H9 (cell line): ENCODE results near the gene NSUN7. TPM values are rescaled to one million over a fixed set of nuclear protein-coding genes. Genes with fewer than 3 reads are reported as not detected.
A peak's percentile ranks its signal among the peaks of the same experiment; 100 is the strongest.

Experiments
- DNase-seq: peaks from one replicate; pipeline ENCODE4 v3.0.0-alpha.2; 2017
- H2AFZ ChIP-seq: one replicate; pipeline ENCODE4 v1.6.1; 2013; ENCODE audit warnings: mild to moderate bottlenecking, low read length, control low read depth, moderate library complexity
- H2AK5ac ChIP-seq: 2 replicates; pipeline ENCODE4 v1.6.1; 2013; ENCODE audit warnings: low read length, control low read depth, mixed read lengths; ENCODE audit not compliant: insufficient read length
- H2BK120ac ChIP-seq: one replicate; pipeline ENCODE4 v1.6.1; 2013; ENCODE audit warnings: low read depth, mild to moderate bottlenecking, low read length, control low read depth, inconsistent platforms; ENCODE audit not compliant: poor library complexity, severe bottlenecking
- H2BK12ac ChIP-seq: 2 replicates; pipeline ENCODE4 v1.6.1; 2013; ENCODE audit warnings: low read length, control low read depth, mixed read lengths, low read depth; ENCODE audit not compliant: insufficient read length
- H2BK15ac ChIP-seq: 2 replicates; pipeline ENCODE4 v1.6.1; 2013; ENCODE audit warnings: low read depth, low read length, control low read depth
- H2BK20ac ChIP-seq: one replicate; pipeline ENCODE4 v1.6.1; 2013; ENCODE audit warnings: low read depth, mild to moderate bottlenecking, low read length, control low read depth, inconsistent platforms; ENCODE audit not compliant: poor library complexity, severe bottlenecking
- H2BK5ac ChIP-seq: 2 replicates; pipeline ENCODE4 v1.6.1; 2013; ENCODE audit warnings: low read length, control low read depth, mixed read lengths; ENCODE audit not compliant: insufficient read length
- H3K14ac ChIP-seq: 2 replicates; pipeline ENCODE4 v1.6.1; 2013; ENCODE audit warnings: low read length, control low read depth; ENCODE audit not compliant: insufficient read depth
- H3K18ac ChIP-seq: 2 replicates; pipeline ENCODE4 v1.6.1; 2013; ENCODE audit warnings: low read depth, mild to moderate bottlenecking, mixed read lengths, low read length, control low read depth; ENCODE audit not compliant: insufficient read length
- H3K23ac ChIP-seq: 2 replicates; pipeline ENCODE4 v1.6.1; 2013; ENCODE audit warnings: low read length, control low read depth, mixed read lengths, low read depth; ENCODE audit not compliant: insufficient read length
- H3K23me2 ChIP-seq: 2 replicates; pipeline ENCODE4 v1.6.1; 2013; ENCODE audit warnings: low read depth, mild to moderate bottlenecking, mixed read lengths, low read length, control low read depth; ENCODE audit not compliant: insufficient read length, poor library complexity, severe bottlenecking
- H3K27ac ChIP-seq: 2 replicates; pipeline ENCODE4 v1.5.1; 2013; ENCODE audit warnings: low read length, control low read depth, mixed read lengths, low read depth; ENCODE audit not compliant: insufficient read length
- H3K27me3 ChIP-seq: 2 replicates; pipeline ENCODE4 v1.6.1; 2013; ENCODE audit warnings: low read length, control low read depth, inconsistent platforms; ENCODE audit not compliant: insufficient read depth
- H3K4ac ChIP-seq: 2 replicates; pipeline ENCODE4 v1.6.1; 2013; ENCODE audit warnings: low read depth, mild to moderate bottlenecking, control low read depth, inconsistent platforms, low read length, moderate library complexity
- H3K4me1 ChIP-seq: 2 replicates; pipeline ENCODE4 v1.6.1; 2013; ENCODE audit warnings: low read length, control low read depth, inconsistent platforms; ENCODE audit not compliant: insufficient read depth
- H3K4me2 ChIP-seq: 2 replicates; pipeline ENCODE4 v1.6.1; 2013; ENCODE audit warnings: low read length, control low read depth, mixed read lengths; ENCODE audit not compliant: insufficient read length, insufficient read depth
- H3K56ac ChIP-seq: 2 replicates; pipeline ENCODE4 v1.6.1; 2013; ENCODE audit warnings: low read depth, mild to moderate bottlenecking, mixed read lengths, low read length, control low read depth; ENCODE audit not compliant: insufficient read length
- H3K79me1 ChIP-seq: 2 replicates; pipeline ENCODE4 v1.6.1; 2013; ENCODE audit warnings: low read depth, mild to moderate bottlenecking, moderate library complexity, low read length, control low read depth, inconsistent platforms; ENCODE audit not compliant: insufficient read depth, poor library complexity, severe bottlenecking
- H3K79me2 ChIP-seq: 2 replicates; pipeline ENCODE4 v1.6.1; 2013; ENCODE audit warnings: low read length, control low read depth, inconsistent platforms; ENCODE audit not compliant: insufficient read depth
- H3K9ac ChIP-seq: 2 replicates; pipeline ENCODE4 v1.6.1; 2013; ENCODE audit warnings: low read length, control low read depth, mixed read lengths; ENCODE audit not compliant: insufficient read length; ENCODE audit errors: extremely low read depth
- H3K9me3 ChIP-seq: one replicate; pipeline ENCODE4 v1.6.1; 2013; ENCODE audit warnings: low read depth, low read length, inconsistent platforms; ENCODE audit not compliant: control insufficient read depth
- H3T11ph ChIP-seq: one replicate; pipeline ENCODE4 v1.6.1; 2013; ENCODE audit warnings: mild to moderate bottlenecking, low read length, control low read depth, inconsistent platforms
- H4K20me1 ChIP-seq: one replicate; pipeline ENCODE4 v1.6.1; 2013; ENCODE audit not compliant: control insufficient read depth, insufficient read length, insufficient read depth
- H4K5ac ChIP-seq: 2 replicates; pipeline ENCODE4 v1.6.1; 2013; ENCODE audit warnings: low read depth, mild to moderate bottlenecking, mixed read lengths, low read length, control low read depth; ENCODE audit not compliant: insufficient read length
- H4K8ac ChIP-seq: replicated peaks from 2 replicates; pipeline ENCODE4 v1.6.1; 2013; ENCODE audit warnings: low read length, control low read depth, mixed read lengths, low read depth; ENCODE audit not compliant: insufficient read length
- H4K91ac ChIP-seq: 2 replicates; pipeline ENCODE4 v1.6.1; 2013; ENCODE audit warnings: low read depth, mild to moderate bottlenecking, moderate library complexity, mixed read lengths, low read length, control low read depth; ENCODE audit not compliant: insufficient read length
- H3K27ac Mint-ChIP-seq, 3 experiments: 2 replicates in 2 of 3; 3 replicates in 1 of 3; pipeline ENCODE4 v1.8.0; 2020 to 2021; ENCODE audit warnings: mixed read lengths in 3 of 3, mild to moderate bottlenecking in 1 of 3, moderate library complexity in 1 of 3
- H3K27me3 Mint-ChIP-seq: 2 replicates; pipeline ENCODE4 v1.8.0; 2021; ENCODE audit warnings: low read depth, mild to moderate bottlenecking, moderate library complexity, mixed read lengths
- H3K36me3 Mint-ChIP-seq, 3 experiments: 2 replicates in 2 of 3; 3 replicates in 1 of 3; pipeline ENCODE4 v1.8.0; 2020 to 2021; ENCODE audit warnings: low read depth in 3 of 3, mixed read lengths in 3 of 3; ENCODE audit not compliant: insufficient read depth in 1 of 3
- H3K4me1 Mint-ChIP-seq, 2 experiments: 2 replicates each; pipeline ENCODE4 v1.8.0; 2020; ENCODE audit warnings: mixed read lengths in 2 of 2
- H3K4me3 Mint-ChIP-seq, 2 experiments: 2 replicates in 1 of 2; 3 replicates in 1 of 2; pipeline ENCODE4 v1.8.0; 2020 to 2021; ENCODE audit warnings: mild to moderate bottlenecking in 2 of 2, mixed read lengths in 2 of 2, moderate library complexity in 1 of 2
- H3K9me3 Mint-ChIP-seq, 2 experiments: 2 replicates in 1 of 2; 3 replicates in 1 of 2; pipeline ENCODE4 v1.8.0; 2020; ENCODE audit warnings: mild to moderate bottlenecking in 2 of 2, mixed read lengths in 2 of 2, moderate library complexity in 1 of 2
- WGBS: extraction: QIAGEN DNeasy Blood & Tissue Kit; methylation state at CpG from one replicate; pipeline ENCODE4 v1.1.7; 2013; ENCODE audit warnings: missing lambda C conversion rate, low lambda C conversion rate, mixed read lengths; ENCODE audit not compliant: insufficient read length; ENCODE audit errors: extremely low coverage; 5-methylcytosine and 5-hydroxymethylcytosine counted together
- total RNA-seq: library from RNA; stranded (reverse); gene quantifications from 2 replicates; pipeline ENCODE4 v1.2.1, GENCODE V29; 2021
- TF ChIP-seq, protein P1 (sequence below): fragments of 200-600 bp; sonication (generic); conservative IDR thresholded peaks from 3 replicates; pipeline ENCODE4 v1.8.0; 2021; ENCODE audit warnings: antibody characterized with exemption, mild to moderate bottlenecking

NSUN7 gene
- total RNA-seq, 1 experiment from 2014 or later, result 15.9 TPM

DNA sequence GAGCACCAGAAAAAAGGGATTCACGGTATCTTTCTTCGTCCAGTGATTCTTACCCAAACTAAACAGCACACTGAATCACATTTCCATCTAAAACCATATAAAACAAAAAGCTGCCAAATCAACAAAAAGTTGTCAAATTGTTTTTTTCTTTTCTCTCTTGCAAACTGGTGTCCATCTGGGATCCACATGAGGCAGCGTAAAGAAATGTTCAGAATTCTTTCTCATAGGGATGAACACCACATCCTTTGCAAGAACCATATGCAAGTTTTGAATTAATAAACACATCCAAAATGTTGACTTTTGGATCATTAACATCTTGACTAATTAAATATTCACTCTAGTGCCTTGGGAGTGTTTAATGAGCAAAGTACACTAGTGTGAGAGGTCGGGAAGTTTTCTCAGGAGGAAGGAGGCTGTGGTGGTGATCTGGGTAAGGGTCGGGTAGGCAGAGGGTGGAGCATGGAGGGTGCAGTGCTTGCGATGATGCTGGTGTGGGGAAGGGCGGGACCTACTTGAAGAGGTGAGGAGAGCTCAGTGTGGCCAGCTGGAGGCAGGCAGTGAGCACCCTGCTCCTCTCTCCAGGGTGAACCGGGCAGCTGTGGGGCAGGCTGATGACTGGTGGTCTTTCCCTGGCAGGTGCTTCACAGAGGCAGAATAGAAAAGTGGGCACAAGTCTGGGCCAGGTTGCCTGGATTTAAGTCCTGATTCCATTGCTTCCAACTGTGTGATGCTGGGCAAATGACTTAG, 72.8 kb downstream of the NSUN7 start:
- no peak overlapping the region for H3K9ac ChIP-seq
- H3K9me3 Mint-ChIP-seq, result no peaks in the 10 kb centered on the region
- no peak overlapping the region for H2BK120ac ChIP-seq
- no peak overlapping the region for H4K8ac ChIP-seq
- no peak overlapping the region for H4K91ac ChIP-seq
- no peak overlapping the region for H3K18ac ChIP-seq
- H3K79me1 ChIP-seq, result no peaks in the 10 kb centered on the region
- H3K27ac Mint-ChIP-seq, result peak overlapping the region in 1 of 3 experiments; percentile 20; a peak in 1 of 7 replicates
- no peak overlapping the region for H2BK12ac ChIP-seq
- no peaks in the 10 kb centered on the region for H3K9me3 ChIP-seq
- TF ChIP-seq, protein P1, sequence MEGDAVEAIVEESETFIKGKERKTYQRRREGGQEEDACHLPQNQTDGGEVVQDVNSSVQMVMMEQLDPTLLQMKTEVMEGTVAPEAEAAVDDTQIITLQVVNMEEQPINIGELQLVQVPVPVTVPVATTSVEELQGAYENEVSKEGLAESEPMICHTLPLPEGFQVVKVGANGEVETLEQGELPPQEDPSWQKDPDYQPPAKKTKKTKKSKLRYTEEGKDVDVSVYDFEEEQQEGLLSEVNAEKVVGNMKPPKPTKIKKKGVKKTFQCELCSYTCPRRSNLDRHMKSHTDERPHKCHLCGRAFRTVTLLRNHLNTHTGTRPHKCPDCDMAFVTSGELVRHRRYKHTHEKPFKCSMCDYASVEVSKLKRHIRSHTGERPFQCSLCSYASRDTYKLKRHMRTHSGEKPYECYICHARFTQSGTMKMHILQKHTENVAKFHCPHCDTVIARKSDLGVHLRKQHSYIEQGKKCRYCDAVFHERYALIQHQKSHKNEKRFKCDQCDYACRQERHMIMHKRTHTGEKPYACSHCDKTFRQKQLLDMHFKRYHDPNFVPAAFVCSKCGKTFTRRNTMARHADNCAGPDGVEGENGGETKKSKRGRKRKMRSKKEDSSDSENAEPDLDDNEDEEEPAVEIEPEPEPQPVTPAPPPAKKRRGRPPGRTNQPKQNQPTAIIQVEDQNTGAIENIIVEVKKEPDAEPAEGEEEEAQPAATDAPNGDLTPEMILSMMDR, result no peak
- no peak overlapping the region for H3K4ac ChIP-seq
- no peaks in the 10 kb centered on the region for H3K27me3 Mint-ChIP-seq
- H3K27ac ChIP-seq, result no peak overlapping the region
- H3T11ph ChIP-seq, result no peak overlapping the region
- no peak overlapping the region for H3K4me2 ChIP-seq
- no peaks in the 10 kb centered on the region for H4K20me1 ChIP-seq
- no peak overlapping the region for H3K23ac ChIP-seq
- no CpG with 5 or more reads among the region's 8 CpGs for WGBS
- no peaks in the 10 kb centered on the region for H3K27me3 ChIP-seq
- no peak overlapping the region for H2BK20ac ChIP-seq
- H3K36me3 Mint-ChIP-seq, result peaks cover 33 to 69% (median 53%) of the 10 kb centered on the region in 3 experiments
- no peak overlapping the region for H4K5ac ChIP-seq
- no peaks in the 10 kb centered on the region for H3K4me1 Mint-ChIP-seq
- no peak overlapping the region for H3K4me3 Mint-ChIP-seq
- no peaks in the 10 kb centered on the region for H3K4me1 ChIP-seq
- no peak overlapping the region for H2AFZ ChIP-seq
- no peak overlapping the region for H3K56ac ChIP-seq
- no peak overlapping the region for H3K14ac ChIP-seq
- H2BK15ac ChIP-seq, result no peak overlapping the region
- no peaks in the 10 kb centered on the region for H3K79me2 ChIP-seq
- no peak overlapping the region for H2BK5ac ChIP-seq
- peak; percentile 25 for DNase-seq
- H2AK5ac ChIP-seq, result no peak overlapping the region
- no peaks in the 10 kb centered on the region for H3K23me2 ChIP-seq
